Activated naive CD4-positive, alpha-beta T cell treated with Interleukin-2 at 50 U/mL for 16 hours (primary cell): Measurements from ENCODE around the gene TSKS.
A peak's percentile ranks its signal among the peaks of the same experiment; 100 is the strongest.
"Not testable (repeated sequence)": the region's sequence is repeated elsewhere in the genome, so short reads cannot be mapped to it uniquely, and the experiment has no call there.

ENCODE experiments used
- DNase-seq: peaks from one replicate; pipeline ENCODE4 v3.0.0-alpha.2; 2020

TSKS gene

GRCh38 chr19:49766007-49766929, 3.2 kb upstream of the TSKS start:
- DNase-seq: peak; percentile 99

GRCh38 chr19:49764341-49764740, 1.2 kb upstream of the TSKS start:
- no peak for DNase-seq

GRCh38 chr19:49761625-49762311, 1.3 kb downstream of the TSKS start:
- DNase-seq: no peak

DNA sequence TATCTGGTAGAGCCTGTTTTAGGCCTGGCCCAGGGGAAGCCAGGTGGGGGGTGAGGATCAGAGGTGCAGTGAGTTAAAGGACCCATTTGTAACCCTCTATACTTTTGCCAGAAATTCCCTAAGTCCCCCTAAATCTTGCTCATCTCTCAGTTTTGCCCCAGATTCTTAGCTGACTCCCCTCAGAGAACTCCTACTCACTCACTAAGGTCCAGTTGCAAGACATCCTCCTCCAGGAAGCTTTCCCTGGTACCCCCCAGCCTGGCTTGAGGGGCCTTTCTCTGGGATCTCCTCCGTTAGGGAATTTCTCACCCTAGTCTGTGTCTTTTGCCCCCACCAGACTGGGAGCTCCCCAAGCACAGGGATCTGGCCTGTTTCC, 1.9 kb downstream of the TSKS start:
- no peak for DNase-seq

DNA sequence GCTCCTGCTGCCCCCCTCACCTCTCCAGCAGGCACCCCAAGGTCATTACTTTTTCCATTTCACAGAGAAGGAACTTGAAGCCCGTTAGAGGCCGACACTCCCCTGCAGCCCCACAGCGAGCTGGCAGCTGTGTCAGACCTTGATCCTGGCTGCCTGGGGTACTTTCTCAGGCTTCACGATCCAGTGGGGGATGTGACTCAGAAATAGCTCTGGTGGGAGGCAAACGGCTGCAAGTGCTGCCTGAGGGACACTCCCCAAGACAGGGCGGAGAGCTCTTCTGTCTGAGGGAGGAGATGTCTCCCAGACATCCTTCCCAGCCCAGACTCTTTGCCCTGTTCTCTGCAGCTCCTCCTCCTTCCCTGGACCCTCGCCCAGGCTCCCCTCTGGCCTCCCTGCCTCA, 4.8 kb downstream of the TSKS start:
- no peak for DNase-seq

DNA sequence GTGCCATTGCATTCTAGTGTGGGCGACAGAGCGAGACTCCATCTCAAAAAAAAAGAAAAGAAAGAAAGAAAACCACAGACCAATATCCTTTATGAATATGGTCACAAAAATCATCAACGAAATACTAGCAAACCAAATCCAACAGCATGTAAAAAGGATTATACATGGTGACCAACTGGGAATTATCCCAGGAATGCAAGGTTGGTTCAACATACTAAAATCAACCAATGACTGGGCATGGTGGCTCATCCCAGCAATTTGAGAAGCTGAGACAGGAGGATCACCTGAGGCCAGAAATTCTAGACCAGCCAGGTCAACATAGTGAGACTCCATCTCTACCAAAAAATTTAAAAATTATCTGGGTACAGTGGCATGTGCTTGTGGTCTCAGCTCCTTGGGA, 7.2 kb downstream of the TSKS start:
- DNase-seq: no peak

DNA sequence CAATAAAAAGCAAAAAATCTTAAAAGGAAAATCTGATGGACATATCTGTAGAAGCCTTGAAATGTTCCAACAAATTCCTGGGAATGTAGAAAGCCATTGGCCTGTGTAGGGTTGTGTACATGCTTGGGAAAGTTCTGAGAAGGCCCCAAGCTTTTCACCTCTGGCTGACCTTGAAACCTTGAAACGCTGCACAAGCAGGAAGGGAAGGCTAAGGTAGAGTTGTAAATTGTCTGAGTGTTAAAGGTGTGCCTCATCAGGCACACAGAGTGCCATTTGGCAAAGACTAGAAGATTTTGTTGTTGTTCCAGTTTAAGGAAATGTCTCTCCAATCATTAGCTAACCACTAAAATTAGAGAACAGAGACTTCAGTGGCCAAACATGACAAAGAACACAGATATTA, 10.4 kb downstream of the TSKS start:
- no peak for DNase-seq

- no peak for DNase-seq
These were observed 13.3 kb downstream of the TSKS start for GRCh38 chr19:49749771-49750170.

DNA sequence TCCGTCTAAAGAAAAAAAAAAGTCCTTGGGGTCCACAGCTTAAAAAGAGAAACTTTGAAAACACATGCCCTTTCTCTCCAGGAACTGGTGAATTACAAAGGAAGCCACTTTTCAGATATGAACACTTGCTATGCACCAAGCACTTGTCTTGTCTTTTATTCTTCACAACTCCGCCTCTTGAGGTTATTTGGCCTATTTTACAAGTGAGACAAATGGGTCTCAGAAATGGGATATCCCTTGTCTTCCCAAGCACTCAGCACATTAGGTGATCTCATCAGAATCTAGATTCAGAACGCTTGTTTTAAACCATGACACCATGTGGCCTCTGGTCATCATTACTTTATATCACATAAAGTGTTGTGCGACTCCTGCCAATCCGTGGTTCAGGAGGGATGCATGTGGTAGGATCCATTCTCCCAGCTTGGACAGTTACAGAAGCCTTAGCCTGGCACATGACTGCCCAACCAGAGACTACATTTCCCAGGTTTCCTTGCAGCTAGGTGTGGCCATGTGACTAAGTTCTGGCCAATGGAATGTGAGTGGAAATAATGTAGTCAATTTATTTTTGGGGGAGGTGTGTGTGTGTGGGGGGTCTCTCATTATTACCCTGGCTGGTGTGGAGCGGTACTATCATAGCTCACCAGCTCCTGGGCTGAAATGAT, 13.9 kb downstream of the TSKS start:
- DNase-seq: no peak

DNA sequence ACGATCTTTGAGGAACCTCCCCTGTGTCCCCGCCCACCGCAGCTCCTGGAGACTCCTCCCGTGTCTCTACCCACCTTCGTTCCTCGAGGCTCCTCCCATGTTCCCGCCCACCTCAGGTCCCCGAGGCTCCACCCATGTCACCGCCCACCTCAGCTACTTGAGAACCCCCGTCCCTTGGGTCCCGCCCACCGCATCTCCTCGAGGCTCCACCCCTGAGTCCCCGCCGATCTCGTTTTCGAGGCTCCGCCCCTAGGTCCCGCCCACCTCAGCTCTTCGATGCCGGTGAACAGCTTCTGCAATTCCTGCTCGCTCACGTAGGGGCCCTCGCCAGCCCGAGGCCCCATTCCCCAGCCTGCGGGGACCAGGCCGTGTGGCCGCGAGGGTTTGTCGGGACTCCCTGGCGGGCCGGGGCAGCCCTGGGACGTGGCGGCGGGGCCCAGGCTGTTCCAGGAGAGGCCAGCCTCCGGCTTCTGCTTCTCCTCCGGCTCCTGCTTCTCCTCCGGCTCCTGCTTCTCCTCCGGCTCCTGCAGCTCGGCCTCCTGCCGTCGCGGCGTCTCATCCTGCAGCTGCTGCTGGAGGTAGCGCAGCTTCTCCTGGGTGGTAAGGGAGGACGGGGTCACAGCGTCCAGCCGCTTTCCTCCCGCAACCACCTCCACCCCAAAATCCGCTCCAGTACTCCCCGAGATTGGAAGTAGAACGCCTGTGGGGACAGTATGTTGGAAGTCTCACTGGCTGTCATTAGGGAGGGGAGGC, 16.7 kb downstream of the TSKS start:
- DNase-seq: peak; percentile 38

GRCh38 chr19:49744946-49745381, 18.1 kb downstream of the TSKS start:
- DNase-seq: no peak

DNA sequence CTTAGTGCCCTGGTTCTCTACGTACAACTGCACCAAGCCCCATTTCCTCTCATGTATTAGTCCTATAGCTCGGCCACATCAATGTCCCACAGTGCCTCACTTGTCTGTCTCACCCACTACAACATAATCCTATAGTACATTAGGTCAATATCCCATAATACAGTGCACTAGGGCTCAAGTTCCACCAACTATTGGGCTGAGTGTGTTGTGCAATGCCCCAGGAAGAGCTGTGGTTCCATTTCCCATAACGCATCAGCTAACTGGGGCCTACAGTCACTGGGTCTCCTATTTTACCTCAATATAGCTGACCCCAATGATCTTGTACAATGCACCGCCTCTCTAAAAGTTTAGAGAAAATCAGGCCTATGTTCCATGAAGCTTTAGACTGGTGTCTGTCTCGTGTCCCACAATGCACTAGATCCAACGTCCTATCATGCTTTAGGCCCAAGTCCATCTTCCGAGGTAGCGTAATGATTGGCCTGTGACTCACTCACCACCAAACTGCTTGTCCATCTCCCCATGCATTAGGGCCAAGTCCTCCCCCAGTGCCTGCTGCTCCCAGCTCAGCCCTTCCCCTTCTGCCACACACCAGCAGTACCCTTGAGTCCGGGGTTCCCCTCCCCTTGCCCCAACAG, 21.8 kb downstream of the TSKS start:
- DNase-seq: no peak

DNA sequence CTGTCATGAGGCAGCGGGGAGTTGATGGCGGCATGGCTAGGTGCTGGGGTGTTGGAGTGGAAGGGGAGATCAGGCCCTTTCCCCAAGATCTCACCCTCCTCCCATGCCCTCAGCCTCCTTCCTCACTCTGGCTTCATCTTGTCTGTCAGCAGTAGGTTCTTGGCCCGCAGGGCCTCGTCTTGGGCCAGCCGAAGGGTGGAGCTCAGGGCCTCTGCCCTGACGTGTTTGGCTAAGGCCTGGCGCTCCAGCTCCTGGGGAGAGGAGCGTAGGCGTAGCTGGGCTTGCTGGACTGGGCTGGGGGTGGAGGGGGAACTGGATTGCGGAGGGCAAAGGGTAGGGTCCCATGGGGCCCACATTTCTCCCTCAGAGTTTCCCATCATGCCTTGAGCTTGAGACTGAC, 23.2 kb downstream of the TSKS start:
- no peak for DNase-seq

GRCh38 chr19:49739098-49739497, 24.0 kb downstream of the TSKS start:
- no peak for DNase-seq

GRCh38 chr19:49738268-49738667, 24.8 kb downstream of the TSKS start:
- DNase-seq: no peak

- no peak for DNase-seq
These were observed 32.9 kb downstream of the TSKS start for GRCh38 chr19:49730166-49730565.

DNA sequence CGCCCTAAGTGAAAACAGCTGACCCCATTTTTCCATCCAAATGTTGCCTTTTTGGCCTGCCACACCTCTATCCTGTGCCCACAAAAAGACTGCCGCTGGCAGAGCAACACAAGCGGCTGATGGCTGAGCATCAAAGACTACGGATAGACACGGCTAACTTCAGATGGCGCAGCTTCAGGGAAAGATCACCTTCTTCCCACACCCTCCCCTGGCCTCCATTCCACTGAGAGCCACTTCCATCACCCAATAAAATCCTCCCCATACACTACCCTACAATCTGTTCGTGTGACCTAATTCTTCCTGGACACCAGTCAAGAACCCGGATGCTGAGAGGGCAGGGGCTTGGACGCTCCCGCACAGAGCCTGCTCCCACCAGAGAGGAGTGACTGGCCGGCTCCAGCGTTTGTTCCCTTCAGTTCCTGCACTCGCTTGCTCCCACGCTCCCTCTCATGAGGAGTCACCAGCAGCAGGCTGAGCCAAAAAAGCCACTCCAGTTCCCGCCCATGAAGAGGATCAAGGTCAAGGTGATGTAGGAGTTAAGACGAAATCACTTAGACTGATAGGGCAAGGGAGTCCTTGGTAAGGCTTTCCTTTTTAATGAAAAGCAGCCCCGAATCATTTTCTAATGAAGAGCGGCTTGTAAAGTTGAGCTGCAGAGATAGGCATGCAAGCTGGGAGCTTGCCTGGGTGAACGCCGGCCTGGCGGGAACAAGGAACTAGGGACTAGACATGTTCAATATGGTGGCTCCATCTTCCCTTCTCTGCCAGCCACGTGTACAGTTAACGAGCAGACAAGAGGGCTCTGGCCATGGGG, 35.7 kb downstream of the TSKS start:
- DNase-seq: no peak

GRCh38 chr19:49719420-49719819, 43.7 kb downstream of the TSKS start:
- not testable (repeated sequence) for DNase-seq

DNA sequence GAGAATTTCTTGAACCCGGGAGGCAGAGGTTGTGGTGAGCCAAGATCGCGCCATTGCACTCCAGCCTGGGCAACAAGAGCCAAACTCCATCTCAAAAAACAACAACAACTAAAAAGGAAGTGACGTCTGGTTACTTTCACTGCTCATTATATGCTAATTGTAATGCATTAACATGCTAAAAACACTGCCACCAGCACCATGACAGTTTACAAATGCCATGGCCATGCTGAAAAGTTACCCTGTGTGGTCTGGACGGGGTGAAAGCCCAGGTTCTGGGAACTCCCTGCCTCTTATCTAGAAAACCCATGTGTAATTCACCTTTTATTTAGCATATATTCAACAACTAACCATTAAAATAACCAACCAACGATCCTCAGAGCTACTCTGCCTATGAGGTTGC, 44.1 kb downstream of the TSKS start:
- no peak for DNase-seq

GRCh38 chr19:49718511-49718910, 44.6 kb downstream of the TSKS start:
- DNase-seq: no peak

- DNase-seq: no peak
These were observed 47.0 kb downstream of the TSKS start for GRCh38 chr19:49716154-49716553.
